ENCODE measurements around the gene STK11.

The STK11 gene

DNA sequence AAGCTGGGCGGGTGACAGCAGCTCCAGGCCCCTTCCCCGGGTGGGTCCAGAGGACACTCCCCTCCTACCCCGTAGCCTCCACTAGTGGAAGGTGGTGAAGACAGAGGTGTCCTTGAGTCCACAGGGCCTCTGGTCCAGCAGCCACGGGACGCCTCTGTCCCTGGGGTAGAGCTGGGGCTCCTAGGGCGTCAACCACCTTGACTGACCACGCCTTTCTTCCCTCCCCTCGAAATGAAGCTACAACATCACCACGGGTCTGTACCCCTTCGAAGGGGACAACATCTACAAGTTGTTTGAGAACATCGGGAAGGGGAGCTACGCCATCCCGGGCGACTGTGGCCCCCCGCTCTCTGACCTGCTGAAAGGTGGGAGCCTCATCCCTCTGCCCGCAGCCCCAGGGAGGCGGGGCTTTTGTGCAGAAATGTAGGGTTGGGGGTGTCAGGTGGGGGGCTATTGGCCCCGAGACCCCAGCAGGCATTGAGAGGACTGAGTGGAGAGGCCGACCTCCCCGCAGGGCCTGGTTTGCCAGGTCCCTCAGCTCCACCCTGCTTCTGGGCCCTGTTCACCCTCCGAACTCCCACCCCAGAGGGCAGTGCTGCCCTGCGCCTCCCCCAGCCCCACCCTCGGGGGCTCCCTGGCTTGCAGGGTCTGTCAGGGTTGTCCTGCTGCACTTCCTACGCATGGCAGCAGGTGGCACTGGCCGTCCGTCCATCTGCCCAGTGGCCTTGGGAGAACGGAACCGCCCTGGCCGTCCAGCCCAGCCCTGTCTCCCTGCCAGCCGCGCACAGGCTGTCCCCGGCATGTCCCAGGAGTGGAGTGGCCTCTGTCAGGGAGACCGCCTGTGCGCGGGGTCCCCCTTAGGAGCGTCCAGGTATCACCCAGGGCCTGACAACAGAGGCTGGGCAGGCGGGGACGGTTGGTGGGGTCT, 15.7 kb downstream of the STK11 start:
- no peak overlapping the region for H3K9ac ChIP-seq (ENCODE audit: low read depth, low read length, poor library complexity, severe bottlenecking)
- H3K4me3 ChIP-seq (ENCODE audit: low read length, poor library complexity, severe bottlenecking), result no peak overlapping the region
- H3K36me3 ChIP-seq (ENCODE audit: insufficient read depth, low read length), result peaks cover 19% of the 10 kb centered on the region; the same call in 1 of the 2 replicates
- no peaks in the 10 kb centered on the region for H3K9me2 ChIP-seq (replicated peaks; ENCODE audit: low read depth, low read length)
- no peak overlapping the region for H3K4me2 ChIP-seq (ENCODE audit: low read depth, low read length, poor library complexity, severe bottlenecking)
- peaks cover 12% of the 10 kb centered on the region for H4K20me1 ChIP-seq (ENCODE audit: insufficient read depth, low read length, poor library complexity, severe bottlenecking)
- no peak overlapping the region for H2AFZ ChIP-seq (ENCODE audit: low read length)
- no peak for TF ChIP-seq EZH2phosphoT487 (IDR thresholded peaks at IDR 0.05; ENCODE audit: borderline replicate concordance)
- TF ChIP-seq, protein P1, sequence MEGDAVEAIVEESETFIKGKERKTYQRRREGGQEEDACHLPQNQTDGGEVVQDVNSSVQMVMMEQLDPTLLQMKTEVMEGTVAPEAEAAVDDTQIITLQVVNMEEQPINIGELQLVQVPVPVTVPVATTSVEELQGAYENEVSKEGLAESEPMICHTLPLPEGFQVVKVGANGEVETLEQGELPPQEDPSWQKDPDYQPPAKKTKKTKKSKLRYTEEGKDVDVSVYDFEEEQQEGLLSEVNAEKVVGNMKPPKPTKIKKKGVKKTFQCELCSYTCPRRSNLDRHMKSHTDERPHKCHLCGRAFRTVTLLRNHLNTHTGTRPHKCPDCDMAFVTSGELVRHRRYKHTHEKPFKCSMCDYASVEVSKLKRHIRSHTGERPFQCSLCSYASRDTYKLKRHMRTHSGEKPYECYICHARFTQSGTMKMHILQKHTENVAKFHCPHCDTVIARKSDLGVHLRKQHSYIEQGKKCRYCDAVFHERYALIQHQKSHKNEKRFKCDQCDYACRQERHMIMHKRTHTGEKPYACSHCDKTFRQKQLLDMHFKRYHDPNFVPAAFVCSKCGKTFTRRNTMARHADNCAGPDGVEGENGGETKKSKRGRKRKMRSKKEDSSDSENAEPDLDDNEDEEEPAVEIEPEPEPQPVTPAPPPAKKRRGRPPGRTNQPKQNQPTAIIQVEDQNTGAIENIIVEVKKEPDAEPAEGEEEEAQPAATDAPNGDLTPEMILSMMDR (conservative IDR thresholded peaks at IDR 0.05; ENCODE audit: low read length), result peak; percentile 52
- no peaks in the 10 kb centered on the region for H3F3A ChIP-seq (ENCODE audit: low read depth)
- no peaks in the 10 kb centered on the region for H3K27me3 ChIP-seq (ENCODE audit: insufficient read depth, low read length, poor library complexity, severe bottlenecking)
- H3K9me3 ChIP-seq (ENCODE audit: insufficient read depth, low read depth, low read length), result no peaks in the 10 kb centered on the region
- peaks cover 32% of the 10 kb centered on the region; the same call in 1 of the 2 replicates for H3K79me2 ChIP-seq (ENCODE audit: insufficient read depth, low read length)
- no peaks in the 10 kb centered on the region for H3K4me1 ChIP-seq (ENCODE audit: insufficient read depth, low read length, poor library complexity, severe bottlenecking)

DNA sequence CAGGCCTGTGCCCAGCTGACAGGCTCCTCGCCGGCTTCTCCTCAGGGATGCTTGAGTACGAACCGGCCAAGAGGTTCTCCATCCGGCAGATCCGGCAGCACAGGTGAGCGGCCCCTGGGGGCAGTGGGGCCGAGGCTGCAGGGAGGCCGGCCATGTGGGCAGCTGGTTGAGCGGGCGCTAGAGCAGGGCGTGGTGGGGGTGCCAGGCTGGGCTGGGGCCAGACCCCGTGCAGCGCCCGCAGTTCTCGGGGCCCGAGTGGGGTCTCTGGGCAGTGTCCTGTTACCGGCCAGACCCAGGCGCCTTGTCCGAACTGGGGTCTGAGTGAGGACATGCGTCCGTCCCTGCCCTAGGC, 16.3 kb downstream of the STK11 start:
- no peak overlapping the region for H3K9ac ChIP-seq (ENCODE audit: low read depth, low read length, poor library complexity, severe bottlenecking)
- H2AFZ ChIP-seq (ENCODE audit: low read length), result no peak overlapping the region
- no peaks in the 10 kb centered on the region for H3F3A ChIP-seq (ENCODE audit: low read depth)
- TF ChIP-seq, protein P1 (conservative IDR thresholded peaks at IDR 0.05; ENCODE audit: low read length), result no peak
- no peak for TF ChIP-seq EZH2phosphoT487 (IDR thresholded peaks at IDR 0.05; ENCODE audit: borderline replicate concordance)
- H3K4me1 ChIP-seq (ENCODE audit: insufficient read depth, low read length, poor library complexity, severe bottlenecking), result no peaks in the 10 kb centered on the region
- H3K36me3 ChIP-seq (ENCODE audit: insufficient read depth, low read length), result peaks cover 25% of the 10 kb centered on the region; the same call in 1 of the 2 replicates
- H3K9me2 ChIP-seq (replicated peaks; ENCODE audit: low read depth, low read length), result no peaks in the 10 kb centered on the region
- H4K20me1 ChIP-seq (ENCODE audit: insufficient read depth, low read length, poor library complexity, severe bottlenecking), result peaks cover 12% of the 10 kb centered on the region
- no peaks in the 10 kb centered on the region for H3K27me3 ChIP-seq (ENCODE audit: insufficient read depth, low read length, poor library complexity, severe bottlenecking)
- H3K4me3 ChIP-seq (ENCODE audit: low read length, poor library complexity, severe bottlenecking), result no peak overlapping the region
- H3K9me3 ChIP-seq (ENCODE audit: insufficient read depth, low read depth, low read length), result no peaks in the 10 kb centered on the region
- peaks cover 25% of the 10 kb centered on the region; the same call in 1 of the 2 replicates for H3K79me2 ChIP-seq (ENCODE audit: insufficient read depth, low read length)
- no peak overlapping the region for H3K4me2 ChIP-seq (ENCODE audit: low read depth, low read length, poor library complexity, severe bottlenecking)

DNA sequence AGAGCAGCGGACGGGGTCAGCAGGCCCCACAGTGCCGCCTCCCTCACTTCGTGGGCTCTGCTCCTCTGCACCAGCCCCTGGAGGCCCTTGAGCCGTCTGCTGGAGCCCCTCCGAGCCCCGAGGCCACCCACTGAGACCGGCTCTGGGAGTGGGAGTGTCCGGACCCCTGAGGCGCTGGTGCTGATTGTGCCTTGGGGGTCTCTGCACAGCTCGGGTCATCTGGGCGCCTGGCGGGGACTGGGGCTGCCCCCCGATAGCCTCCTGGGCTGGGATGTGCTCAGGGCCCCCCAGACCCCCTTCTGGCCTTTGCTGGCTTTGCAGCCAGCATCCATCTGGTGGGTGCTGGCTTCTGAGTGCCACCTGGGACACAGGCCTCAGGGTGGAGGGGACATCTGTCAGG, 16.8 kb downstream of the STK11 start:
- no peak overlapping the region for H3K4me3 ChIP-seq (ENCODE audit: low read length, poor library complexity, severe bottlenecking)
- H3K9me3 ChIP-seq (ENCODE audit: insufficient read depth, low read depth, low read length), result no peaks in the 10 kb centered on the region
- no peak for TF ChIP-seq EZH2phosphoT487 (IDR thresholded peaks at IDR 0.05; ENCODE audit: borderline replicate concordance)
- TF ChIP-seq, protein P1 (conservative IDR thresholded peaks at IDR 0.05; ENCODE audit: low read length), result no peak; the same call in 1 of the 2 replicates
- H3K9ac ChIP-seq (ENCODE audit: low read depth, low read length, poor library complexity, severe bottlenecking), result no peak overlapping the region
- no peaks in the 10 kb centered on the region for H3K9me2 ChIP-seq (replicated peaks; ENCODE audit: low read depth, low read length)
- no peaks in the 10 kb centered on the region for H3F3A ChIP-seq (ENCODE audit: low read depth)
- peaks cover 25% of the 10 kb centered on the region; the same call in 1 of the 2 replicates for H3K36me3 ChIP-seq (ENCODE audit: insufficient read depth, low read length)
- H3K27me3 ChIP-seq (ENCODE audit: insufficient read depth, low read length, poor library complexity, severe bottlenecking), result no peaks in the 10 kb centered on the region
- H3K4me2 ChIP-seq (ENCODE audit: low read depth, low read length, poor library complexity, severe bottlenecking), result no peak overlapping the region
- no peaks in the 10 kb centered on the region for H3K4me1 ChIP-seq (ENCODE audit: insufficient read depth, low read length, poor library complexity, severe bottlenecking)
- peaks cover 12% of the 10 kb centered on the region for H4K20me1 ChIP-seq (ENCODE audit: insufficient read depth, low read length, poor library complexity, severe bottlenecking)
- H2AFZ ChIP-seq (ENCODE audit: low read length), result no peak overlapping the region
- peaks cover 20% of the 10 kb centered on the region; the same call in 1 of the 2 replicates for H3K79me2 ChIP-seq (ENCODE audit: insufficient read depth, low read length)

Data from Loucy (cell line).